GM13977 (cell line): ENCODE measurements around the gene FCRL2.

ENCODE experiments used
- DNase-seq: peaks from one replicate; pipeline ENCODE4 v3.0.0; 2012; ENCODE audit warnings: low spot score
- CTCF ChIP-seq: IDR thresholded peaks from 2 replicates; pipeline ENCODE4 v1.5.1; 2012; ENCODE audit warnings: mild to moderate bottlenecking, control low read depth; ENCODE audit not compliant: insufficient read depth; ENCODE audit errors: extremely low read depth, missing control alignments
- in situ Hi-C: fragments of 300-500 bp; cut with MboI; formaldehyde crosslinking; loops from one replicate; pipeline ENCODE4 v1.12.0; 2022; ENCODE audit warnings: low sequenced_read_pairs, low pct_unique_long_range_greater_than_20kb, mixed read lengths, inconsistent platforms; ENCODE audit not compliant: unreplicated experiment

The FCRL2 gene

GRCh38 chr1:157697781-157698569 is 79.0 kb downstream of the FCRL2 start:
- no peak for DNase-seq
- TF ChIP-seq CTCF = no peak
- in situ Hi-C loops = loop anchor here (25.0 kb wide), 1 partner anchor 111 kb away; the partner anchor contains the start of gene FCRL4

GRCh38 chr1:157696966-157697628 is 79.8 kb downstream of the FCRL2 start:
- DNase-seq = no peak
- in situ Hi-C loops = loop anchor here (25.0 kb wide), 1 partner anchor 110 kb away; the partner anchor contains the start of gene FCRL4
- TF ChIP-seq CTCF = no peak
